GM18867 (cell line): ENCODE data around the gene STRN.
"Not testable (repeated sequence)": the region's sequence is repeated elsewhere in the genome, so short reads cannot be mapped to it uniquely, and the experiment has no call there.

ENCODE experiments used
- ATAC-seq: cut with Tn5 transposase; IDR thresholded peaks from one replicate; pipeline ENCODE4 v1.9.1; 2021; ENCODE audit warnings: mild to moderate bottlenecking, moderate library complexity; ENCODE audit not compliant: unreplicated experiment

Gene STRN

GRCh38 chr2:36966370-36967235, at the start of gene STRN:
Gene STRN (minus strand): TSS chr2:36966536. CDS start chr2:36966463, 73 bp downstream.
- ATAC-seq: peak; percentile 98

GRCh38 chr2:37013315-37013641, 46.9 kb upstream of the STRN start:
- peak; percentile 9 for ATAC-seq

- no peak for ATAC-seq
Measured at GRCh38 chr2:37011130-37011529, 44.8 kb upstream of the STRN start.

- peak; percentile 99 for ATAC-seq
Measured at GRCh38 chr2:37005118-37005868, 39.0 kb upstream of the STRN start.

- ATAC-seq: no peak
Measured at GRCh38 chr2:37000988-37001556, 34.7 kb upstream of the STRN start.

- no peak for ATAC-seq
Measured at GRCh38 chr2:37000318-37000717, 34.0 kb upstream of the STRN start.

GRCh38 chr2:36999416-36999815, 33.1 kb upstream of the STRN start:
- not testable (repeated sequence) for ATAC-seq

- no peak for ATAC-seq
Measured at GRCh38 chr2:36993841-36994620, 27.7 kb upstream of the STRN start.

- no peak for ATAC-seq
Measured at GRCh38 chr2:36988008-36988407, 21.7 kb upstream of the STRN start.

GRCh38 chr2:36982467-36982866, 16.1 kb upstream of the STRN start:
- no peak for ATAC-seq

GRCh38 chr2:36981911-36982310, 15.6 kb upstream of the STRN start:
- no peak for ATAC-seq

GRCh38 chr2:36979007-36979406, 12.7 kb upstream of the STRN start:
- ATAC-seq: not testable (repeated sequence)

GRCh38 chr2:36976065-36976464, 9.7 kb upstream of the STRN start:
- ATAC-seq: no peak

- ATAC-seq: no peak
Measured at GRCh38 chr2:36975306-36975705, 9.0 kb upstream of the STRN start.

- ATAC-seq: no peak
Measured at GRCh38 chr2:36973320-36973719, 7.0 kb upstream of the STRN start.

GRCh38 chr2:36971990-36972389, 5.7 kb upstream of the STRN start:
- no peak for ATAC-seq

- no peak for ATAC-seq
Measured at GRCh38 chr2:36967236-36967876, 1.0 kb upstream of the STRN start.

- peak; percentile 33 for ATAC-seq
Measured at GRCh38 chr2:36965751-36966369, 476 bp downstream of the STRN start.

GRCh38 chr2:36965206-36965605, 1.1 kb downstream of the STRN start:
- ATAC-seq: no peak

- ATAC-seq: no peak
Measured at GRCh38 chr2:36964496-36965058, 1.8 kb downstream of the STRN start.
